Measurements from ENCODE around the gene ADCY4.

DNA sequence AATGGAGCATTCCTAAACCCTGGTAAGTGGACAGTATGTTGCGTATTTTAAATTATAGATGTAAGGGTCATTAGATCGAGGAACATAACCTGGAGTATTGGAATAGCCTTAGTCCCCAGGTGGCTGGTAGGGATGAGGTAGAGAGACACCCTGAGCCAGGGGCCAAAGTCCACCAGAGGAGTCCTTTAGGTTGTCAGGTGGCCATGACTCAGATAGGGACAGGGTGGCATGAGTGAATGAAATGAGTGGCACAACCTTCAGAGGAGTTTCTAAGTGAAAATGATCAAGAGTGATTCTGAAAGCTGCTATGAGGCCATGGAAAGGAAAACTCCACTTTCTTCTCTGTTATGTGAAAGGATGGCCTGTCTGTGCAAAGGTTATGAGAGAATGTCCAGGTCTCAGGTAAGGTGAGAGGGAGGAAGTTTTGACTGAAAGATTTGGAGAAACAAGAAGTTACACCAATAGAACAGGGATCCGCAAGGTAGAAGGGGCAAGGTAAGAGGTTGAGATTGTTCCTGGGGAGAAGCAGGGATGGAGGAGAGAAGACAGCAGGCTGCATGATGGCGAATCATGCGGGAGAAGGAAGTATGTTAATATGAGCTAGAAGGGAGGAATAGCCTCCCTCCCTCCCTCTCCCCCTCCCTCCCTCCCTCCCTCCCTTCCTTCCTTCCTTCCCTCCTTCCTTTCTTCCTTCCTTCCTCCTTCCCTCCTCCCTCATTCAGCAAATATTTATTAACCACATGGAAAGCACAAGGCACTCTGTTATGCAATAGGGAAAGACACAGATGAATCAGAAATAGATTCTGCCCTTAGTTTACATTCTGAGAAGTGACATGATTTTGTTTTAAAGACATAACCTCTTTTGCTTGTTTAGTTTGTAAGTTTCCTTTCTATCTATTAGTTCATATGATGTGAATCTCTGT is 18.9 kb upstream of the ADCY4 start:
- TF ChIP-seq, protein P1, sequence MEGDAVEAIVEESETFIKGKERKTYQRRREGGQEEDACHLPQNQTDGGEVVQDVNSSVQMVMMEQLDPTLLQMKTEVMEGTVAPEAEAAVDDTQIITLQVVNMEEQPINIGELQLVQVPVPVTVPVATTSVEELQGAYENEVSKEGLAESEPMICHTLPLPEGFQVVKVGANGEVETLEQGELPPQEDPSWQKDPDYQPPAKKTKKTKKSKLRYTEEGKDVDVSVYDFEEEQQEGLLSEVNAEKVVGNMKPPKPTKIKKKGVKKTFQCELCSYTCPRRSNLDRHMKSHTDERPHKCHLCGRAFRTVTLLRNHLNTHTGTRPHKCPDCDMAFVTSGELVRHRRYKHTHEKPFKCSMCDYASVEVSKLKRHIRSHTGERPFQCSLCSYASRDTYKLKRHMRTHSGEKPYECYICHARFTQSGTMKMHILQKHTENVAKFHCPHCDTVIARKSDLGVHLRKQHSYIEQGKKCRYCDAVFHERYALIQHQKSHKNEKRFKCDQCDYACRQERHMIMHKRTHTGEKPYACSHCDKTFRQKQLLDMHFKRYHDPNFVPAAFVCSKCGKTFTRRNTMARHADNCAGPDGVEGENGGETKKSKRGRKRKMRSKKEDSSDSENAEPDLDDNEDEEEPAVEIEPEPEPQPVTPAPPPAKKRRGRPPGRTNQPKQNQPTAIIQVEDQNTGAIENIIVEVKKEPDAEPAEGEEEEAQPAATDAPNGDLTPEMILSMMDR (IDR thresholded peaks at IDR 0.05; ENCODE audit: low read depth, low read length), result no peak
- TF ChIP-seq POLR2A (IDR thresholded peaks at IDR 0.05; ENCODE audit: extremely low read depth, insufficient read length) (no peak), MAX (IDR thresholded peaks at IDR 0.05; ENCODE audit: low read depth, low read length) (no peak)
